HepG2 (cell line): ENCODE measurements around the gene TEDC1. TPM values are rescaled to one million over a fixed set of nuclear protein-coding genes. Genes with fewer than 3 reads are reported as not detected.
A peak's percentile ranks its signal among the peaks of the same experiment; 100 is the strongest.

Experiments
- ATAC-seq: fragments of 200-7000 bp; cut with Tn5 transposase; 3 replicates; pipeline ENCODE4 v1.9.1; 2020; ENCODE audit warnings: mild to moderate bottlenecking, moderate library complexity
- BruUV-seq: library from RNA; stranded (reverse); fragments of 400-500 nt; replicated peaks from 2 replicates; lab custom pipeline; 2021; lab: Mats Ljungman, UMichigan
- CTCF ChIA-PET: fragments of 300-600 bp; formaldehyde crosslinking; extraction: SDS; loops from one replicate; lab custom pipeline; 2021; ENCODE audit warnings: low total read pairs, inconsistent platforms, low intra/inter-chr PET ratio; lab: Yijun Ruan, JAX
- POLR2A ChIA-PET: fragments of 350-600 bp; sonication (Branson Sonifier 250); formaldehyde crosslinking; loops from one replicate; lab custom pipeline; 2020; ENCODE audit warnings: antibody characterized with exemption, inconsistent platforms; lab: Yijun Ruan, JAX
- DNase-seq: peaks from one replicate; pipeline ENCODE4 v3.0.0-alpha.2; 2015; ENCODE audit warnings: low spot score
- FAIRE-seq: peaks from 3 replicates; lab custom pipeline; 2011; peaks lifted over from hg19 to GRCh38; lab: Jason Lieb, UNC
- H2AFZ ChIP-seq: one replicate; pipeline ENCODE4 v1.6.1; 2011; ENCODE audit warnings: low read length, inconsistent platforms
- H3K27ac ChIP-seq: fragments of 300-600 bp; 3 replicates; pipeline ENCODE4 v1.8.0; 2011; ENCODE audit warnings: mixed run types, mild to moderate bottlenecking, mixed read lengths, low read length, inconsistent platforms; ENCODE audit not compliant: insufficient read depth; ENCODE audit errors: extremely low read length
- H3K27me3 ChIP-seq, 2 experiments: fragments of 200-600 bp in 1 of 2; 2 replicates in 1 of 2; 3 replicates in 1 of 2; pipeline versions ENCODE4 v1.6.0 to v1.8.0; 2011; ENCODE audit warnings: low read length in 2 of 2, mild to moderate bottlenecking in 2 of 2, moderate library complexity in 2 of 2, inconsistent platforms in 1 of 2; ENCODE audit not compliant: insufficient read depth in 2 of 2, control insufficient read depth in 1 of 2
- H3K36me3 ChIP-seq, 2 experiments: fragments of 200-600 bp in 1 of 2; replicated peaks in 1 of 2; 2 replicates in 1 of 2; 3 replicates in 1 of 2; pipeline versions ENCODE4 v1.5.1 to v1.8.0; 2011; ENCODE audit warnings: low read length in 2 of 2, inconsistent platforms in 1 of 2; ENCODE audit not compliant: insufficient read depth in 2 of 2, control insufficient read depth in 1 of 2
- H3K4me1 ChIP-seq: 2 replicates; pipeline ENCODE4 v1.5.1; 2012; ENCODE audit warnings: low read length, inconsistent platforms; ENCODE audit not compliant: insufficient read depth
- H3K4me2 ChIP-seq: 2 replicates; pipeline ENCODE4 v1.6.0; 2011; ENCODE audit warnings: low read depth, low read length, inconsistent platforms
- H3K4me3 ChIP-seq, 3 experiments: fragments of 200-600 bp in 1 of 3; sonication (generic), shearing (Covaris generic) in 1 of 3; replicated peaks in 1 of 3; 2 replicates each; pipeline ENCODE4 v1.5.1; 2011 to 2016; ENCODE audit warnings: low read length in 3 of 3, inconsistent platforms in 2 of 3, low read depth in 2 of 3, mild to moderate bottlenecking in 2 of 3, control low read depth in 1 of 3, mixed read lengths in 1 of 3; ENCODE audit not compliant: insufficient read depth in 1 of 3
- H3K79me2 ChIP-seq: one replicate; pipeline ENCODE4 v1.6.1; 2011; ENCODE audit warnings: low read length, inconsistent platforms; ENCODE audit not compliant: insufficient read depth
- H3K9ac ChIP-seq: 2 replicates; pipeline ENCODE4 v1.6.0; 2011; ENCODE audit warnings: mild to moderate bottlenecking, low read depth, low read length, inconsistent platforms; ENCODE audit not compliant: insufficient read depth
- H3K9me3 ChIP-seq: 2 replicates; pipeline ENCODE4 v1.5.1; 2012; ENCODE audit warnings: mild to moderate bottlenecking, low read length
- H4K20me1 ChIP-seq: 2 replicates; pipeline ENCODE4 v1.6.0; 2011; ENCODE audit warnings: inconsistent platforms, mild to moderate bottlenecking, low read length, moderate library complexity; ENCODE audit not compliant: insufficient read depth
- AGO2 ChIP-seq: fragments of 200-400 bp; formaldehyde crosslinking; optimal IDR thresholded peaks from 2 replicates; pipeline ENCODE3; 2017; ENCODE audit warnings: mild to moderate bottlenecking, low read depth, low read length, moderate library complexity
- CREM ChIP-seq, 2 experiments: sonication (generic) in 1 of 2; formaldehyde crosslinking in 1 of 2; IDR thresholded peaks; 2 replicates each; pipeline versions ENCODE4 v1.4.0 to v1.6.1; 2016 to 2020; ENCODE audit warnings: antibody characterized with exemption in 1 of 2, mild to moderate bottlenecking in 1 of 2, missing genetic modification reagents in 1 of 2
- ZNF547 ChIP-seq: sonication (generic); formaldehyde crosslinking; IDR thresholded peaks from 2 replicates; pipeline ENCODE4 v1.5.1; 2020; ENCODE audit warnings: mild to moderate bottlenecking, missing genetic modification reagents
- WGBS: methylation state at CpG from one replicate; pipeline ENCODE4 v1.1.6; 2017; ENCODE audit warnings: low lambda C conversion rate; 5-methylcytosine and 5-hydroxymethylcytosine counted together
- in situ Hi-C: cut with HindIII; loops from 2 replicates; pipeline ENCODE4 v1.10.0; 2017; ENCODE audit warnings: low pct_unique_long_range_greater_than_20kb; ENCODE audit not compliant: extremely low pct_ligation_motif_present
- intact Hi-C: fragments of 100-400 bp; cut with micrococcal nuclease; formaldehyde crosslinking; loops from one replicate; pipeline ENCODE4 v1.10.0; 2022; ENCODE audit not compliant: unreplicated experiment
- polyA plus RNA-seq, 8 experiments: library from polyadenylated mRNA; depleted of rRNA in 3 of 8; stranded (reverse) in 7 of 8; unstranded in 1 of 8; fragments of >200 nt; fragmentation: Illumina TruSeq in 4 of 8; extraction: Trizol in 4 of 8; gene quantifications; 2 replicates each; pipeline versions ENCODE4 v1.2.1 to v1.2.3, GENCODE V29; 2011 to 2016; ENCODE audit warnings: low read depth in 4 of 8, missing spikeins in 1 of 8, mixed read lengths in 1 of 8; ENCODE audit not compliant: insufficient read depth in 1 of 8
- total RNA-seq, 5 experiments: library from RNA; depleted of rRNA; stranded (reverse); fragments of >200 nt; fragmentation: Illumina TruSeq; extraction: Trizol; gene quantifications; 2 replicates each; pipeline ENCODE4 v1.2.3, GENCODE V29; 2016; ENCODE audit warnings: low read depth in 1 of 5
- TF ChIP-seq, protein P1 (sequence below): sonication (generic); formaldehyde crosslinking; IDR thresholded peaks from 2 replicates; pipeline ENCODE4 v1.5.1; 2020; ENCODE audit warnings: mild to moderate bottlenecking, missing genetic modification reagents, moderate library complexity

The TEDC1 gene
- total and polyA plus RNA-seq, 2 of the 13 experiments (the other 11 are each of a cell fraction or from before 2014, with no cell fraction given): 5.7 to 27.4 TPM

- TF ChIP-seq, protein P1, sequence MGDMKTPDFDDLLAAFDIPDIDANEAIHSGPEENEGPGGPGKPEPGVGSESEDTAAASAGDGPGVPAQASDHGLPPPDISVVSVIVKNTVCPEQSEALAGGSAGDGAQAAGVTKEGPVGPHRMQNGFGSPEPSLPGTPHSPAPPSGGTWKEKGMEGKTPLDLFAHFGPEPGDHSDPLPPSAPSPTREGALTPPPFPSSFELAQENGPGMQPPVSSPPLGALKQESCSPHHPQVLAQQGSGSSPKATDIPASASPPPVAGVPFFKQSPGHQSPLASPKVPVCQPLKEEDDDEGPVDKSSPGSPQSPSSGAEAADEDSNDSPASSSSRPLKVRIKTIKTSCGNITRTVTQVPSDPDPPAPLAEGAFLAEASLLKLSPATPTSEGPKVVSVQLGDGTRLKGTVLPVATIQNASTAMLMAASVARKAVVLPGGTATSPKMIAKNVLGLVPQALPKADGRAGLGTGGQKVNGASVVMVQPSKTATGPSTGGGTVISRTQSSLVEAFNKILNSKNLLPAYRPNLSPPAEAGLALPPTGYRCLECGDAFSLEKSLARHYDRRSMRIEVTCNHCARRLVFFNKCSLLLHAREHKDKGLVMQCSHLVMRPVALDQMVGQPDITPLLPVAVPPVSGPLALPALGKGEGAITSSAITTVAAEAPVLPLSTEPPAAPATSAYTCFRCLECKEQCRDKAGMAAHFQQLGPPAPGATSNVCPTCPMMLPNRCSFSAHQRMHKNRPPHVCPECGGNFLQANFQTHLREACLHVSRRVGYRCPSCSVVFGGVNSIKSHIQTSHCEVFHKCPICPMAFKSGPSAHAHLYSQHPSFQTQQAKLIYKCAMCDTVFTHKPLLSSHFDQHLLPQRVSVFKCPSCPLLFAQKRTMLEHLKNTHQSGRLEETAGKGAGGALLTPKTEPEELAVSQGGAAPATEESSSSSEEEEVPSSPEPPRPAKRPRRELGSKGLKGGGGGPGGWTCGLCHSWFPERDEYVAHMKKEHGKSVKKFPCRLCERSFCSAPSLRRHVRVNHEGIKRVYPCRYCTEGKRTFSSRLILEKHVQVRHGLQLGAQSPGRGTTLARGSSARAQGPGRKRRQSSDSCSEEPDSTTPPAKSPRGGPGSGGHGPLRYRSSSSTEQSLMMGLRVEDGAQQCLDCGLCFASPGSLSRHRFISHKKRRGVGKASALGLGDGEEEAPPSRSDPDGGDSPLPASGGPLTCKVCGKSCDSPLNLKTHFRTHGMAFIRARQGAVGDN (CRISPR knock-in tag): peak; percentile 53
- 0 out of 2 replicates have a peak, but pooled peaks have one; percentile 22 for TF ChIP-seq ZNF547 (CRISPR knock-in tag)
Observed at GRCh38 chr14:105448706-105449111, 42.3 kb upstream of the TEDC1 start (continued).

- DNase-seq: no peak
- CTCF ChIA-PET: interaction anchor here (0.9 to 1.6 kb wide), 2 partner anchors 36 to 40 kb away, joined by 3 to 13 read pairs; partner anchors contain the start of gene CRIP1
- no peaks in the 10 kb centered on the region for H3K9me3 ChIP-seq
- H3K27me3 ChIP-seq: no peaks in the 10 kb centered on the region
- intact Hi-C loops (no loop called here), in situ Hi-C loops (no loop called here)
- no peak overlapping the region for H3K27ac ChIP-seq
- TF ChIP-seq AGO2: peak; percentile 3
- no peak for TF ChIP-seq CREM (IDR thresholded peaks at IDR 0.05)
- TF ChIP-seq CREM (CRISPR knock-in tag; IDR thresholded peaks at IDR 0.05): no peak
- peaks cover 14% of the 10 kb centered on the region for H3K4me1 ChIP-seq
- BruUV-seq: no TSS peak
- H3K79me2 ChIP-seq: no peaks in the 10 kb centered on the region
- no peak for FAIRE-seq
- WGBS: 99% methylated on average over 23 of the region's 47 CpGs
- H3K4me2 ChIP-seq: no peak overlapping the region
- no peak overlapping the region for H2AFZ ChIP-seq
- no peaks in the 10 kb centered on the region for H4K20me1 ChIP-seq
- no peak for ATAC-seq
- POLR2A ChIA-PET: no interaction called here
- H3K9ac ChIP-seq: no peak overlapping the region
- H3K36me3 ChIP-seq: peaks cover 18 to 38% of the 10 kb centered on the region in 2 experiments; a peak in 4 of 5 replicates
- H3K4me3 ChIP-seq: no peak overlapping the region
Observed at GRCh38 chr14:105449276-105450122, 41.5 kb upstream of the TEDC1 start.
